GM12872 (cell line): Measurements from ENCODE around the gene ADAMTSL1.

ENCODE experiments used
- TF ChIP-seq, protein P1 (sequence below): IDR thresholded peaks from 3 replicates; pipeline ENCODE4 v1.5.1; 2011; ENCODE audit warnings: low read depth, mild to moderate bottlenecking, low read length, moderate library complexity; ENCODE audit not compliant: insufficient read depth

Gene ADAMTSL1

GRCh38 chr9:18942801-18943200 lies 468.8 kb downstream of the ADAMTSL1 start:
- TF ChIP-seq, protein P1, sequence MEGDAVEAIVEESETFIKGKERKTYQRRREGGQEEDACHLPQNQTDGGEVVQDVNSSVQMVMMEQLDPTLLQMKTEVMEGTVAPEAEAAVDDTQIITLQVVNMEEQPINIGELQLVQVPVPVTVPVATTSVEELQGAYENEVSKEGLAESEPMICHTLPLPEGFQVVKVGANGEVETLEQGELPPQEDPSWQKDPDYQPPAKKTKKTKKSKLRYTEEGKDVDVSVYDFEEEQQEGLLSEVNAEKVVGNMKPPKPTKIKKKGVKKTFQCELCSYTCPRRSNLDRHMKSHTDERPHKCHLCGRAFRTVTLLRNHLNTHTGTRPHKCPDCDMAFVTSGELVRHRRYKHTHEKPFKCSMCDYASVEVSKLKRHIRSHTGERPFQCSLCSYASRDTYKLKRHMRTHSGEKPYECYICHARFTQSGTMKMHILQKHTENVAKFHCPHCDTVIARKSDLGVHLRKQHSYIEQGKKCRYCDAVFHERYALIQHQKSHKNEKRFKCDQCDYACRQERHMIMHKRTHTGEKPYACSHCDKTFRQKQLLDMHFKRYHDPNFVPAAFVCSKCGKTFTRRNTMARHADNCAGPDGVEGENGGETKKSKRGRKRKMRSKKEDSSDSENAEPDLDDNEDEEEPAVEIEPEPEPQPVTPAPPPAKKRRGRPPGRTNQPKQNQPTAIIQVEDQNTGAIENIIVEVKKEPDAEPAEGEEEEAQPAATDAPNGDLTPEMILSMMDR, result no peak

GRCh38 chr9:18947892-18948339 lies 474.0 kb downstream of the ADAMTSL1 start:
- TF ChIP-seq, protein P1, result no peak

DNA sequence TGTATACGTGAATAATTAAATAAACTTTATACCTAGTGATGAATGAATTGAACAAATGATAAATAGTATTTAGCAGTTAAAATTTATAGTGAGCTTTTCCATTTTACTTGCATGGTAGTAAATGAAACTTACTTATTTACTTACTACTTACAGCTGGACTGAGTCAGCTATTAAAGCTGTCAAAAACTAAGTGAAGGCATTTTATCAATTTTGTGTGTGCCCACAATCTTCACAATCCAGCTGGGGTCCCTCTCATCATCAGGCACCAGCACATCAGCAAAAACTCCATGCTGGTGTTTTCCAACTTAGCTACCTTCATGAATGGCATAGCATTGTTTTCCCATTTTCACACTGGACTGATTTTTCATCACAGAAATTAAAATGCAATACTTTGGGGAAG lies 478.0 kb downstream of the ADAMTSL1 start:
- TF ChIP-seq, protein P1, result no peak

GRCh38 chr9:18955626-18956025 lies 481.7 kb downstream of the ADAMTSL1 start:
- TF ChIP-seq, protein P1, result no peak
